ENCODE data around the gene LRRTM4.
"Not testable (repeated sequence)": the region's sequence is repeated elsewhere in the genome, so short reads cannot be mapped to it uniquely, and the experiment has no call there.

LRRTM4 gene

DNA sequence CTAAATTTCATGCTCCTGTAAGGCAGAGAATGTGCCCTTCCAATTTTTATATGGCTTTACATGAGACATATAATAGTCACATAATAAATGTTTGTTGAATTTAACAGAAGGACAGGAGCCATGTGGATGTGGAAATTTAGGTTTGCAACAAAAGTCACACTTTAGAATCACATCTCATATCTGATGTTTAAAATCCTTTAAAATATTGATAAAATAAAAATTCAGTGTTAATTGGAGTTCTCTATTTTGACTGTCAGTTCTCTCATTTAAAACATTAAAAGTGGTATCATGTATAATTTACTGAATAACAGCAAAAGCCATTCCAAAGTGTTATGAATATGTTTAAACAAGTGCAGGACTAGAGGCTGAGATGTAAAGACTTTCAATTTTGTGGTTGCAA, 594.1 kb downstream of the LRRTM4 start:
- DNase-seq (ENCODE audit: extremely low read depth in 1 of 2, low read depth in 1 of 2), result no peak

DNA sequence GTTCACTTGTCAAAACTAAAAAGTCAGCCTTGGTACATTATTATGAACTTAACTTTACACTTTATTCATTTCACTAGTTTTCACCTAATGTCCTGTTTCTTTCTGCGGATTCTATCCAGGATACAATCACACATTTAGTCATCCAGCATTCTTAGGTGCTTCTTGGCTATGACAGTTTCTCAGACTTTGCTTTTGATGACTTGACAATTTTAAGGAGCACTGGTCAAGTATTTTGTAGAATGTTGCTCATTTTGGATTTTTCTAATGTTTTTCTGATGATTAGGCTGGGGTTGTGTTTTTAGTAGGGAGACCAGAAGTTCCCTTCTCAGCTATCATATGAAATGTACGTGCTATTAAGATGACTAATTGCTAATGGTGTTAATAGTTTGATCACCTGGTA, 601.2 kb downstream of the LRRTM4 start:
- no peak for DNase-seq (ENCODE audit: extremely low read depth in 1 of 2, low read depth in 1 of 2)

DNA sequence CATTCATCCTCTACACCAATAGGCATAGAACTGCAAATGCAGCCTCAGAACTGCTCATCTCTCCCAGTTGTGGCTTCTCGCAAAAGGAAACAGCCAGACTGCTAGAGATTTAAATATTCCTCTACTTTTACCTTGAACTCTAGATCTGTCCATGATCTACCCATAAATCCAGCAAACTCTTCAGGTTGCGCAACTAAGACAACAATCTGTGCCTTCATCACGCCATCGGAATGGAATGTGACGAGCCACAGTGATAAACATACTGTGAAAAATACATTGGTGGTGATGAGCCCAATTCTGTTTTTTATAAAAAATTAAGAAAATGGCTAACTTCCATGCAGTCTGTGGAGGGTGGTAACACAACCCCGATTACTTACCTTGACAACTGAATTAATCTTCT, 626.7 kb downstream of the LRRTM4 start:
- no peak for DNase-seq (ENCODE audit: extremely low read depth in 1 of 2, low read depth in 1 of 2)

DNA sequence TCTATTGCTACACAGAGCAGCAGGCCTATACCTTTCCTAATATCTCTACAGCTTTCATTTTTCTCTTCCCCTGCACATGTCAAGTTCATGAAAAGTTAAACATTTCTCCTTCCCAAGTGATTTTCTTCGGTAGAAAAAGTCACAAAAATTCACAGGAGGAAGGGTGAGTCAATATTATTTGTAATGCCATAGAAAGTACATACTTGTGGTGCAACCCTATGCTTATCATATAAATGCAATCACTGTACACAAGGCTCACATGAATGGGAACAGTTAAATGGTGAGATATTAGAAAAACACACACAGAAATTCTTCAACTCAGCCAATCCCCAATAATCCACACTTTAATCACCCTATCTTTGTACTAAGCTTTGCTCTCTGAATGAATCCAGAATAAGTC, 651.6 kb downstream of the LRRTM4 start:
- no peak for DNase-seq (ENCODE audit: extremely low read depth in 1 of 2, low read depth in 1 of 2)

DNA sequence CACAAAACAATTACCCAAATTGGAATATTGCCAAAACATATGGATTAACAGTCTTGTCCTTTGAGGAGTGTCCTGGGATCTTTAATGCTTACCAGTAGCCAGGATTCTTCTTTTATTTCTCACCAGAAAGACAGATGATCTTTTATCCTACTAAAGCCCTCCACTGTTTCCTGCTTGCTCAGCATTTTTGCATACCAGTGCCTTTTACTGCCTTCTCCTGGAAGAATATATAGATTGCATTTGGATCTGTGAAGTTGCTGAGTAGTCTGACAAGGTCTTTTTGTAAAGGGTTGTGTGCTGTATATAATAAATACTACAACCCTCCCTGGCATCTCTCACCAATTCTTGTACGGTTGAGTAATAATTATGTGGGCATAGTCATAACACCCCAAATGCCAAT, 652.2 kb downstream of the LRRTM4 start:
- DNase-seq (ENCODE audit: extremely low read depth in 1 of 2, low read depth in 1 of 2), result no peak

DNA sequence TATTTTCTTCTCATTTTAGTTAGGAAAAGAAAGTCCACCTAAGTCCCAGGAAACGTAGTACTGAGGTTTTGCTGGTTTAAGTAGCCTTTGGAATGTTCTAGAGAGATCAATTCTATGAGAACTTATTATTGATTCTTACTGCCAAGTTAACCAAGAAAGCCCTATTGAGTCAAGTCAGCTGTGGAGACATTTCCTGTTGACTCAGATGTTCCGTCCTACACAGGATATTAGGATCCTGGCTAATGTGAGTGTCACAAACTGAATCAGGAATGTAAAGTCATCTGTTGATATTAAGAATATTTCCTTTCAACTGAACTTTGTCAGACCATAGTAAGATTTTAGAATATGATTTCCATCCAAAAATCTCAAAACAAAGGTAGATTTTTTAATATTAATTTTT, 654.3 kb downstream of the LRRTM4 start:
- DNase-seq (ENCODE audit: extremely low read depth in 1 of 2, low read depth in 1 of 2), result no peak

DNA sequence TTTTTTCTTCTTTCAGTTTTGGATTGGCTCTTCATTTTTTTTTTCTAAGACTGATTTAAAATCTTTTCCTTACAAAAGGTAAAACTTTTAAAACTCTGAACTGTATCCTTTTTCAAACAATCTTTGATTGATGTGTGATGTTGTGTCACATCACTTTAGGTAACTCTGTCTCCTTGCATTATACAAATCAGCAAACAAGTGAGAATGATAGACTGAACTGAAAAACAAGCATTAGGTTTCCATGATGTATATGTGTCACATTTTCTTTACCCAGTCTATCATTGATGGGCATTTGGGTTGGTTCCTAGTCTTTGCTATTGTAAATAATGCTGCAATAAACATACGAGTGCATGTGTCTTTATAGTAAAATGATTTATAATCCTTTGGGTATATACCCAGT, 655.7 kb downstream of the LRRTM4 start:
- no peak for DNase-seq (ENCODE audit: extremely low read depth in 1 of 2, low read depth in 1 of 2)

DNA sequence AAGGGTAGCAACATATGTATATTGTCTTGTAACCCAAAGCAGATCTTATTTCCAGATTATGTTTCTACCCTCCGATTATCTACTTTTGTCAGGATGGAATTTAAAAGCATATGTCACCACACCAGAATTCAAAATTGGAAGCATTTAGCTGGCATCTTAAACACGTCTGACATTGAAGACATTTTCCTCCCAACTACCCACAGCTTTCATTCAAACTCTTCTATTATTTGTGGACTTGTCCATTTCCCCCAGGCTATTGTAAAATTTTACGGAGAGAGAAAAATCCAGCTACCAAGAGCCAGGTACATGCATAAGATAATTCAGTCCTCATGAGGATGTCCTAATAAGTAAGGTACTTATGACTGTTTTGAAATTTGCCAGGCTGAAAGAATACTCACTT, 659.3 kb downstream of the LRRTM4 start:
- DNase-seq (ENCODE audit: extremely low read depth in 1 of 2, low read depth in 1 of 2), result no peak

DNA sequence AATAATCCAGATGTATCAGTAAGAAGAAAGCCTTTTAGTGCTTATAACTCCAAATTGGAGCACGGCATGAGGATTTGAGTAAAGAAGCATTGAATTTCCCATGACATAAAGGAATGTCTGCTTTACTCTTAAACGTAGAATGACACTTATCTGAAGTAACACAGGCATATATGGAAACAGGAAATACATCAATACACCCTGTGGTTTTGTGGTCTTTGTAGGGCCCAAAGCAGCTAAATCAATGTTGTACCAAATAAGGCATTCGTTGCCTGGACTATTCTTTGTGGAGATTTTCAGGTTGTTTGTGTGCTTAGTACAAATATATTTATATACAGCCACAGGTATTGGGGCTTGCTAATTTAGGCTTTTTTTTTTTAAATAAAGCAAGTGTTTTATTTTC, 660.5 kb downstream of the LRRTM4 start:
- no peak for DNase-seq (ENCODE audit: extremely low read depth in 1 of 2, low read depth in 1 of 2)

DNA sequence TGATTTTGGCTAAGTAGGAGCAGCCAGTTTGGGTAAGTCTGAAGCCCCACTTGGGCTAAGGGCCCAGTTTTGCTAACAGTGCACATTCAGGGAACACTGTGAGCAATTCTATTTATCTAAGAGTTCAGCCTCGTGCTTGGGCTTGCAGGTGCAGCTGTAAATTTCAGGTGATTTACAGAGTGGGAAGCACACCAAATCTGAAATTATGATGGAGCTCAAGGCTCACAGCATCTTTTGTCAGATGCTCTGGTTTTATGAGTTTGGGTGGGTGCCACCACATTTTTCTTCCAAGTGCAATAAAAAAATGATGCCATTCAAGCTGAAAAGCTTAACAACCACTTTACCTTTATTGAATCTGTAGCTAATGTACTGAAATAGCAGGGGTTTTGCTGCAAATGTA, 671.2 kb downstream of the LRRTM4 start:
- DNase-seq (ENCODE audit: extremely low read depth in 1 of 2, low read depth in 1 of 2), result no peak

DNA sequence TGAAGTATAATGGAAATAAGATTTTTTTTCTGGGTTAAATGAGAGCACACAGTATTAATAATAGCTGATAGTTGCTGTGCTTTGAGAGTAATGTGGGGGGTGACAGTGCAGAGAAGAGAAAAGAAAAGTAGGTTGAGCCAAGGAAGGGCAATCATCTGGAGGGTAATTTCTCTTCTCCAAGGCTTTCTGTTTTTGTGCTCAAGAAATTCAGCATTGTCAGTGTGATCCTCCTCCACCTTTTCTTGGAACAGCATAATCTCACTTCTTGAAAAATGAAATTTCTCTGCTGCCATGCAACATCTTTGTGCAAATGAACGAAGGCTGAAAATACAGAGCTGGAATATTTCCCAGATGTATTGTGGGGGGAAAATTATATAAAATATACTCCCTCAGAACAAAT, 673.1 kb downstream of the LRRTM4 start:
- no peak for DNase-seq (ENCODE audit: extremely low read depth in 1 of 2, low read depth in 1 of 2)

DNA sequence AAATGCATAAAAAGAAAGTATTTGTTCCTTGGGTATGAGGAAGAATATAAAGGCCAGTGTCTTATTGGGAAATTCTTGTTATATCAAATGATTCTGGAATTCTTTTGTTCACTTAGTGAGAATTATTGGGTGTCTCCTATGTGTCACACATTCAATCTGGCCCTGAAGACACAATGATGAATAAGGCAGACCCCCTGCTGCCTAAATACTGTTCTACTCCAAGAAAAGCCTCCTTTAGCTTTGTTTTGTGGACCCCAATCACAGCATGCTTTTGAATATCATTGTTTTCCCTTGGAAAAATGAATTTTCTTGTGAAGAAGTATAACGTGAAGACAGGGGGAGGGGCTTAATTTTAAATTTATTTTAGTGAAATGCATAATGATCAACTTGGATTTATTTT, 682.4 kb downstream of the LRRTM4 start:
- no peak for DNase-seq (ENCODE audit: extremely low read depth in 1 of 2, low read depth in 1 of 2)

DNA sequence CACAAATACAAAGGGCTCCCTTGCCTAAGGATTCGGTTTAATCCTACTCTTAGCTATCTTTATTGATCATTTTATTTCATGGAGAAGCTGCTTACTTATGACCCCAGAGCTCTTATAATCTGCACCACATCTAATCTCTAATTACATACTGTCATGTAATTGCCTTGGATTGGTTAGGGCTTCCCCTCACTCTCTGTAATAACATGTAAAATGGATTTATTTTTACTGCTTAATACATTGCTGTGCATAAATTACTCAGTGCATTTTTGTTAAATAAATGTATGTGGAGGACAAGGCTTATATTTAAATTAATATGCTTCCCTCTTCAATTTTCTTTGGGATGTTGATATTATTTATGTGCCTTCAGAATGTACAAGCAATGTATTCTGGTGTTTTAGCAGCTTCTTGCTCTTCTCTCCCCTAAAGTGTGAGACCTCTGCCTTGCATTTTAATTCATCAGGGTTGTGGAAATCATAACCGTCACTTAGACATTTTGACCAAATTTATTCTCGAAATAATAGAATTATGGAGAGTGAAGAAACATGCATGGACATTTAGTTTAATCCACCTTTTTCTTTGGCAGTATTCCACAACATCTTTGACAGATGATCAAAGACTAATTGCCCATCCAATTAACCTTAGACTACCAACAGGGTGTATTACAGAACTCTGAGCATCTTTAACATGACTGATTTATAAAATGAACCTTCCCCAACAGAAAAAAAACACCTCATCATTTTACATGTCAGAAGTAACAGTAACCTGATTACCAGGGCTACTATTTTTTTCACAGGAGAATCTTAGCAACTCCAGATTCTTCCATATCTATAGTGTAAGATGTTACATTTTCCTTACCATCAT, 692.6 kb downstream of the LRRTM4 start:
- DNase-seq (ENCODE audit: extremely low read depth in 1 of 2, low read depth in 1 of 2), result no peak

DNA sequence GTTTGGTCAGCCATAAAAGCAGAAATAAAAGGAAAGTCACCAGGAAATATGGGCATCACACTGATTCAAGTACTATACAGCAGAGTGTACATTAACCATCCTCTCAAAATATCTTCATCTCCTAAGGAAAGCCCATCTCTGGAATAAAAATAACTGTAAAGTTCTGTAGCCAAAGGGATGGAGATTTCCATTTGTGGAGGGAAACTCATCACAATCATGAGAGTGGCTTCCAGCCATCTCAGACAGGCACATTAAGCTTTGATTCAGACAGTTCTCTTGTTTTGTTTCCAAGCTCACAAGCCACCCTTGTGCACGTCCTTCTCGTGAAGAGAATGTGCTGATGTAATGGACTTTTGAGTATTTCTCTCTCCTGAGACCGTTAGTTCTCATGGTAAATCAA, 695.5 kb downstream of the LRRTM4 start:
- no peak for DNase-seq (ENCODE audit: extremely low read depth in 1 of 2, low read depth in 1 of 2)

DNA sequence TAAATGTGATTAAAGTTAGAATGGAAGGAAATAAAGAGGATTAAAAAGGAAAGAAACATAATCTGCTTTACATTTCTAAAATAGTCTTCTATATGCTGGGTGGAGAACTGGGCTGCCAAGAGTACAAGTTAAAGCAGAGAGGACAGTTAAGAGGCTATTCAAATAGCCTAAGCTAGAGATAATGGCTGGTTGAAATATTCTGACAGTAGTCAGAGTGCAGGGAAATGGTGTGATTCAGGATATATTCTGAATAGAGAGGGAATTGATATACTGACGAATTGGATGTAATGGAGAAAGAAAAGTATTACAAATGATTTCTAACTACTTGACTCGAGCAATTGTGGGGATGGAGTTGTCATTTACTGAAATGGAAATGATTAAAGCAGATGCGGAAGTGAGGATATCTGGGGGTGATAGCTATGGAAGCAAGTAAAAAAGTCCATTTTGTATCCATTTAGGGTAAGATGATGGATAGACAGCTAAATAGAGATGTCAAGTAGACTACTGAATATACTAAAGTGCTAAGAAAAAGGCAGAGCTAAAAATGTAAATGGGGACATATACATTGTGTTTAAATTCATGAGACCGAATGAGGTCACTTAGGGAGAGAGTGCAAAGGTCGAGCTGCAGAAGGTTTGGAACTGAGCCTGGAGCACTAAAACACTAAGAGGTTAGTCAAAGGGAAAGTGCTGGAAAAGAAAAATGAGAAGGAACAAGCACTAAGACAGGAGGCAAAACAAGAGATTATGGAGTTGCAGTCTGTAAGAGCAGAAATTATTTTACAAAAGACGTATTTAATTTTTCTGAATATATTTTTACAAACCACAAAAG, 696.8 kb downstream of the LRRTM4 start:
- no peak for DNase-seq (ENCODE audit: extremely low read depth in 1 of 2, low read depth in 1 of 2)

DNA sequence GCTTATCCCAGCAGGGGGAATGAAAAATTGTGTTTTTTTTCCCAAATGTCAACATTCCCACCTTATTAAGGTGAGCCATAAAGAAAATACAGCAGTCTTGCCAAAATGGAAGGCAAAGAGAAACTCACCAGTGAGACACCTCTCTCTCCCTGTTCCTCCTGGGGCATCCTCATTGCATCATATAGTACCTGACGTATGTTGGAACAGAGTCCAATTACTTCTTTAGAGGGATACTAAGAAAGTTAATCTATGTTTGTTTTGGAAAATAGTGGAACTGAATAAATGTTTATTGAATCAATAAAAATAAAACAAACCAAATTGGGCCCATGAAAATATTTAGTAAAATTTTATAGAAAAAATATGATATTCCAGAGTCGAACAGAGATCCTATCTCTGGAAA, 700.4 kb downstream of the LRRTM4 start:
- DNase-seq (ENCODE audit: extremely low read depth in 1 of 2, low read depth in 1 of 2), result no peak

DNA sequence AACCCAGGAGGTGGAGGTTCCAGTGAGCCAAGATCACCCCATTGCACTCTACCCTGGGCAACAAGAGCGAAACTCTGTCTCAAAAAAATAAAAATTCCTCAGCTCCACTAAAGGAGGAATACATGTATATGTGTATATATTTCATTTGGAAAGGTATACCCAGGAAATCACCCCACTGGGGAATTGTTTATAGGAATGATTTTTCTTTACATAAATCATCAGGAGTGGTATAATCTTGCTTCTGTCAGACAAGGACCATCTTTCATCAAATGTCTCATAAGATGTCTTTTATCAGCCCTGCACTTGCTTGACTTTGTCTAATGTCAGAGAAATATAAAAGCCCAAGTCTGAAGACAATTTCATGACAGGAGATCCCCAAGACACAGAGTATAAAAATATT, 709.1 kb downstream of the LRRTM4 start:
- no peak for DNase-seq (ENCODE audit: extremely low read depth in 1 of 2, low read depth in 1 of 2)

DNA sequence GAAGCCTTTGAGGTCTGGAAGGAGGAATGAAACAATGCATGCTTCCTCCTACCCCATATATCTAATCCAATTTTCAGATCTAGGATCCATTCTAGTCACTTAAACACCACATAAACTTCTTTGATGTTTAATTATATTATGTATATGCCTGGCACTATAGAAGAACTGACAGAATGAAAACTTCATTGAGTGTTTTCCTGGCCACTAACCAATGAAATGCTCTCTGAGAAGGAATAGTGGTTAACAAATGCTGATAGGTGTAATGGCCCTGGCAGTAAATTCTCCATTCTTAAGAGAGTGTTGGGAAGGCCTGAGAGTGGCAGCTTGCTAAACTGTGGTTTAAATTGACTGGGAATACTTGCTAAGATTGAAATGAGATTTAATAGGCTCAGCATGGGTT, 710.0 kb downstream of the LRRTM4 start:
- DNase-seq (ENCODE audit: extremely low read depth in 1 of 2, low read depth in 1 of 2), result no peak

DNA sequence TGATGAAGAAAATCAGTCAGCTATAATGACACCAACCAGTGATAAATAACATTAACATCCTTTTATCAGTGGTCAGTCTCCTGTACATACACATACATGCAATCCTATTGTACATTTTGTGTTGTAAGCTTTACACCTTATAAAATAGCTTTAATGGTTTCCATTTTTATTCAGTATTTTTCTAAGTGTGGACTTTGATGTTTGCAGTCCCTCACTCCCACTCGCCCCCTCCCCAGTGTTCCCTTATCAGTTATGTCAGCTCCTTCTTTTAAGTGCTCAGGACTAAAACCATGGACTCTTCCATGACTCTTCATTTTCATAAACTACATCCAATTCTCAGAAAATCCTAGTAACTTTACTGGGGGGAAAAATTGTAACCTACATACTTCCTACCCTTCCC, 713.0 kb downstream of the LRRTM4 start:
- no peak for DNase-seq (ENCODE audit: extremely low read depth in 1 of 2, low read depth in 1 of 2)

DNA sequence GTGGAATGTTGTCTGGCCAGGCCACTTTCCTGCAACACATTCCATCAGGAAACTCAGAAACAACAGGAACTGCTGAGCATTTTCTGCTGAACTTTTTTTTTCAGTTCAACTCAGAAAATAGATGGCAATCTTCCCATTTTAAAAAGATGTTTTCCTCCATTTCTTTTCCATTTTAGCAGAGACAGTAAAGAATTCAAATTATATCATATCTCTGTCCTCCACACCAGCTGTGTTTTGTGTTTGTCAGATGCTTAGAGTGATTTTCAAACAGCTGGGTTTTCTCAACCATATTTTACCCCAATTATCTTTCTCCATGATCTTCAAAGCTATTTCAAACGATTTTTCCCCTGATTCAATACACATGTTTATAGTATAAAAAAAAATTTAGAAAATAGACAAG, 713.4 kb downstream of the LRRTM4 start:
- DNase-seq (ENCODE audit: extremely low read depth in 1 of 2, low read depth in 1 of 2), result no peak

DNA sequence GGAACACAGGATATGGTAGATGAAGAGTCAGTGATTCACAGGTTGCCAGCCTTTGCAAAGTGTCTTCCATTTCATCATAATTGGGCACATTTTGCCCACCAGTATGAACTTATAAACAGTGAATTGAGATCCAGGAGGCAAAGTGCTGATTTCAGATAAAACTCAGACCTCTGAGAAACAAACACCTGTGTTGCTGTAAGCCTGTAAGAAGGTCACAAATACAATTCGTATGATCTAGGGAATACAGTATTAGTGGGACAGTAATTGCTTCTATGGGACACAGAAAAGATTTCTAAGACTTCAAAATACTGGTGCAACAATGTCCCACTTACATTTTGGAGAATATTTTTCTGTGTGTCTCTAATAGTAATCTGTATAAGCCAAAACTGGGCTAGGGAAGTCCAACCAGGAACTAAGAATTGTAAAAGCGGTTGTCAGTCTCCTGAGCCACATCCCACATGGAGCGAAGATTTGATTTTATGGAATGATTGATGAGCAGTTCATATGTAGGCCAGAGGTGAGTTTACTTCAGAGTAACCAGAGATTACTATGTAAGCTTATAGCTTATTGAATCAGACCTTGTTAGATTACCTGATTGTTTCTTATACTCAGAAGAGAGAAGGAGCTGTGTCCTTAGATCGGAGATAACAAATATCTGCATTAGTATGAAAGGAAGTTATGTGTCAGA, 728.4 kb downstream of the LRRTM4 start:
- DNase-seq (ENCODE audit: extremely low read depth in 1 of 2, low read depth in 1 of 2), result no peak

DNA sequence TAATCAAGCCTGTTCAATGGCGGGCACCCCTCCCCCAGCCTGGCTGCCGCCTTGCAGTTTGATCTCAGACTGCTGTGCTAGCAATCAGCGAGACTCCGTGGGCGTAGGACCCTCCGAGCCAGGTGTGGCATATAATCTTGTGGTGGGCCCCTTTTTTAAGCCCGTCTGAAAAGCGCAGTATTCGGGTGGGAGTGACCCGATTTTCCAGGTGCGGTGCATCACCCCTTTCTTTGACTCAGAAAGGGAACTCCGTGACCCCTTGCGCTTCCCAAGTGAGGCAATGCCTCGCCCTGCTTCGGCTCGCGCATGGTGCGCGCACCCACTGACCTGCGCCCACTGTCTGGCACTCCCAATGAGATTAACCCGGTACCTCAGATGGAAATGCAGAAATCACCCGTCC, 740.9 kb downstream of the LRRTM4 start:
- not testable (repeated sequence) for DNase-seq (ENCODE audit: extremely low read depth in 1 of 2, low read depth in 1 of 2)

Data from stimulated activated CD8-positive, alpha-beta memory T cell treated with anti-CD3 and anti-CD28 coated beads, Interleukin-7, amount 100 ng/mL, for 48 hours (primary cell).